Effector memory CD4-positive, alpha-beta T cell (primary cell): ENCODE results near the gene IL17RB.

Experiments used
- DNase-seq, 3 donors: peaks; one replicate each; pipeline ENCODE4 v3.0.0-alpha.2; 2020
- H3K27ac ChIP-seq: 2 replicates; pipeline ENCODE4 v1.7.0; 2013; ENCODE audit warnings: mild to moderate bottlenecking, low read length, moderate library complexity; ENCODE audit not compliant: insufficient read depth, poor library complexity, severe bottlenecking
- H3K27me3 ChIP-seq: replicated peaks from 2 replicates; pipeline ENCODE4 v1.7.0; 2013; ENCODE audit warnings: mild to moderate bottlenecking, low read length; ENCODE audit not compliant: insufficient read depth, control insufficient read depth, poor library complexity, severe bottlenecking
- H3K36me3 ChIP-seq: 2 replicates; pipeline ENCODE4 v1.7.0; 2013; ENCODE audit warnings: mild to moderate bottlenecking, low read length, moderate library complexity; ENCODE audit not compliant: control insufficient read depth, insufficient read depth
- H3K4me1 ChIP-seq: 2 replicates; pipeline ENCODE4 v1.7.0; 2013; ENCODE audit warnings: low read length, mild to moderate bottlenecking; ENCODE audit not compliant: control insufficient read depth, insufficient read depth, poor library complexity, severe bottlenecking
- H3K4me3 ChIP-seq: 2 replicates; pipeline ENCODE4 v1.7.0; 2013; ENCODE audit warnings: low read length, low read depth, mild to moderate bottlenecking; ENCODE audit not compliant: insufficient read depth, poor library complexity, severe bottlenecking
- H3K9me3 ChIP-seq: 2 replicates; pipeline ENCODE4 v1.7.0; 2013; ENCODE audit warnings: mild to moderate bottlenecking, low read length, moderate library complexity; ENCODE audit not compliant: control insufficient read depth

IL17RB gene

GRCh38 chr3:53859178-53859577, 12.8 kb downstream of the IL17RB start:
- no peaks in the 10 kb centered on the region for H3K9me3 ChIP-seq
- no peaks in the 10 kb centered on the region for H3K27me3 ChIP-seq
- no peak overlapping the region for H3K4me3 ChIP-seq
- H3K36me3 ChIP-seq: peaks cover 13% of the 10 kb centered on the region
- no peaks in the 10 kb centered on the region for H3K4me1 ChIP-seq
- DNase-seq: no peak
- no peak overlapping the region for H3K27ac ChIP-seq

- Histone ChIP-seq H3K36me3 (peaks cover 17% of the 10 kb centered on the region), H3K9me3 (no peaks in the 10 kb centered on the region), H3K4me1 (no peaks in the 10 kb centered on the region), H3K27me3 (no peaks in the 10 kb centered on the region), H3K4me3 (no peak overlapping the region), H3K27ac (no peak overlapping the region)
- no peak for DNase-seq
Observed at GRCh38 chr3:53860196-53860595, 13.8 kb downstream of the IL17RB start.

- H3K4me1 ChIP-seq: no peaks in the 10 kb centered on the region
- no peak overlapping the region for H3K27ac ChIP-seq
- H3K36me3 ChIP-seq: peaks cover 24% of the 10 kb centered on the region
- H3K27me3 ChIP-seq: no peaks in the 10 kb centered on the region
- no peaks in the 10 kb centered on the region for H3K9me3 ChIP-seq
- no peak overlapping the region for H3K4me3 ChIP-seq
- no peak for DNase-seq
Observed at GRCh38 chr3:53862241-53862640, 15.9 kb downstream of the IL17RB start.

- no peak overlapping the region for H3K27ac ChIP-seq
- H3K4me3 ChIP-seq: no peak overlapping the region
- no peaks in the 10 kb centered on the region for H3K27me3 ChIP-seq
- no peaks in the 10 kb centered on the region for H3K4me1 ChIP-seq
- no peak for DNase-seq
- H3K9me3 ChIP-seq: no peaks in the 10 kb centered on the region
- H3K36me3 ChIP-seq: peaks cover 34% of the 10 kb centered on the region
Observed at GRCh38 chr3:53863145-53863544, 16.8 kb downstream of the IL17RB start.

GRCh38 chr3:53865732-53866499, 19.5 kb downstream of the IL17RB start:
- Histone ChIP-seq H3K27ac (no peak overlapping the region), H3K27me3 (no peaks in the 10 kb centered on the region), H3K36me3 (peaks cover 59% of the 10 kb centered on the region), H3K4me1 (no peaks in the 10 kb centered on the region), H3K4me3 (no peak overlapping the region), H3K9me3 (no peaks in the 10 kb centered on the region)
- no peak for DNase-seq

GRCh38 chr3:53880396-53881345, 34.3 kb downstream of the IL17RB start:
- H3K9me3 ChIP-seq: no peaks in the 10 kb centered on the region
- peak overlapping the region; percentile 77 for H3K27ac ChIP-seq
- H3K27me3 ChIP-seq: no peaks in the 10 kb centered on the region
- DNase-seq: no peak
- H3K36me3 ChIP-seq: peaks cover 36% of the 10 kb centered on the region
- peaks cover 12% of the 10 kb centered on the region for H3K4me1 ChIP-seq
- H3K4me3 ChIP-seq: peak overlapping the region; percentile 81

GRCh38 chr3:53881691-53882593, 35.6 kb downstream of the IL17RB start, which contains the start of gene ACTR8:
ACTR8 (minus strand) TSS chr3:53882152; CDS start chr3:53882101, 51 bp downstream.
- Histone ChIP-seq H3K9me3 (no peaks in the 10 kb centered on the region), H3K4me3 (peak within 1 kb of the TSS; percentile 81), H3K4me1 (peaks cover 12% of the 10 kb centered on the region), H3K27me3 (no peaks in the 10 kb centered on the region), H3K36me3 (peaks cover 36% of the 10 kb centered on the region), H3K27ac (peak within 1 kb of the TSS; percentile 77)
- DNase-seq: peak; percentile 68 to 79 (median 78)

- no peak for DNase-seq
- Histone ChIP-seq H3K4me3 (no peak overlapping the region), H3K9me3 (no peaks in the 10 kb centered on the region), H3K27ac (no peak overlapping the region), H3K27me3 (no peaks in the 10 kb centered on the region), H3K4me1 (peaks cover 12% of the 10 kb centered on the region), H3K36me3 (peaks cover 29% of the 10 kb centered on the region)
Observed at GRCh38 chr3:53883008-53883407, 36.6 kb downstream of the IL17RB start.

GRCh38 chr3:53884623-53885022, 38.3 kb downstream of the IL17RB start:
- peaks cover 12% of the 10 kb centered on the region for H3K4me1 ChIP-seq
- no peaks in the 10 kb centered on the region for H3K9me3 ChIP-seq
- no peak for DNase-seq
- no peak overlapping the region for H3K27ac ChIP-seq
- H3K36me3 ChIP-seq: peaks cover 19% of the 10 kb centered on the region
- no peak overlapping the region for H3K4me3 ChIP-seq
- H3K27me3 ChIP-seq: no peaks in the 10 kb centered on the region
